Stimulated activated CD4-positive, alpha-beta T cell treated with anti-CD3 and anti-CD28 coated beads, Interleukin-1b, Interleukin-23, amount 100 ng/mL, for 48 hours (primary cell): ENCODE measurements around the gene LRRC19.

Experiments used
- DNase-seq: peaks from one replicate; pipeline ENCODE4 v3.0.0-alpha.2; 2020

The LRRC19 gene

GRCh38 chr9:26955921-26956859, 49.3 kb downstream of the LRRC19 start, which contains the start of gene IFT74:
IFT74 (plus strand) TSS chr9:26956412; CDS start chr9:26961968, 5,556 bp downstream.
- DNase-seq: peak; percentile 95

DNA sequence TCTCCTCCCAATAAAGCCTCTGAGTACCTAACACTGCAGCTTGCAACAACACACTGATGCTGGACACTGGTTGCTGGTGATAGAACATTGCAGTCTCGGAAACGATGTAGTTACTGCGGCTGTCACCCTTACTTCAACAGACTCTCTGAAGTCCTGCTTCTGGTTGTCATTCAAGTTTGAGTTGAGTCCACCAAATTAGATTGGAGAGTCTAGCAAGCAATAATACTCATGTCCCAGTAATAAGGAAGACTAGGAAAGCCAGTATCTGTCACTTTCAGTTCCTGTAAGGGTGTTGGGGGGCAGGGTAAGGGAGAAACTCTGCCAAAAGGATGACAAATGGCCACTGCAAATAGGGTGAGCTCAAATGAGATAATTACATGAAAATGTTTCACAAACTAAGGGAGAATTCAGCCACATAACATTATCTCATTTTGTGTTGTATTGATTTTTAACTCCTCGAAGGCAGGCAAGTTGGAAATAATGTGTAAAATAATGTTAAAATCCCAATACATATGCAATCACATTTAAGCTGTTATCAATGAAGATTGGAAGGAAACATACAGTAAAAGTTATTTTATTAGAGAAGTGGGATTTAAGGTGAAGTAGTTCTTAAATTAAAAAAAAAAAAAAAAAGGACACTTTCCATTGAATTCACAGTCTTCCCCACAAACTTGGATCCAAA, 50.1 kb downstream of the LRRC19 start:
- no peak for DNase-seq

- DNase-seq: peak; percentile 4
Measured at GRCh38 chr9:26954050-26954508, 51.4 kb downstream of the LRRC19 start.

- no peak for DNase-seq
Measured at GRCh38 chr9:26951794-26952193, 53.7 kb downstream of the LRRC19 start.

DNA sequence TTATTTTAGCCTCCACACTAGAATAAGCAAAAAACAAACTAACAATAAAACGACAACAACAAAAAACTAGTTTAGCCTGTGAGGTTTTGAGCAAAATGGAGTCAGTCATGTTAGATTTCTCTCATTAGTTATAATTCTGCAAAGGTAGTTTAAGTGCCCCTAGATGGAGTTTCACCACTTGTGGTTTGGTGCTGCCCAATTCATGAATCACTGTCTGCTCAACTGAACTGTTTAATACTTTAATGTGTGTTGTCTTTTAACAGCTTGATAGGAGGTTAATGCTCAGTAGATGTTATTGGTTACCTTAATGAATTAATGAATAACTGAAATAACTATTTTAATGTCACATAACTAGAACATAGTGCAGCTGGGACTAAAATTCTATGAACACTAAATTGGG, 55.0 kb downstream of the LRRC19 start:
- no peak for DNase-seq

DNA sequence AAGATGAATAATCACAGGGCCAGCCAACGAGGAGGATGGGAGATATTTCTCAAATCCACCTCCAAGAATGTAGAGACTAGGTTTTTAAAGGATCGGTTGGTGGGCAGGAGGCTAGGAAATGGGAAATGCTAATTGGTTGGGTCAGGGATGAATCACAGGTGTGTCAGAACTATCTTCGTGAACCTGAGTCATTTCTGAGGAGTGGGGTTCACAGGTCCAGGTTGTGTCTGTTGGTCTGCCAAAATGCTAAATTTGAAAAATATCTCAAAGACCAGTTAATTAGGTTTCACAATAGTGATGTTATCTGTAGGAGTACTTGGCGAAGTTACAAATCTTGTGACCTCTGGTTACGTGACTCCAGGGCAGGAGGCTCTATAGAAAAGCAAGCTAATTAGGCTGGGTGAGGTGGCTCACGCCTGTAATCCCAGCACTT, 55.8 kb downstream of the LRRC19 start:
- no peak for DNase-seq

DNA sequence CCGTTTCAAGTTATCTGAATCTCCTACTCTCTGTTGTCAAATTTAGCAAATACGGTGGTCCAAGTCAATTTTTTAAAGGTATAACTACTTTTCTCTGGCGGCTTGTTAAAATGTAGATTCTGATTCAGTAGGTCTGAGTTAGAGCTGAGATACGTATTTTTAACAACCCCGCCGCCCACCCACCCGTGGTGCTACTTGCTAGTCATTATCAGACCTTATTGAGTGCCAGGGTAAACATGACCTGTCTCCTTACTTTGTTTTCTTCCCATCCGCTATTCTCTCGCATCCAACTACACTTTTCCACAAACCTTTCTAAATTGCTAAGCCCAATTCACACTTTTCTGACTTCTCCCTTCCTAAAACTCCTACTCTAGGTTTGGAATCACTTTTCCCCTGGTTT, 57.7 kb downstream of the LRRC19 start:
- DNase-seq: peak; percentile 54

DNA sequence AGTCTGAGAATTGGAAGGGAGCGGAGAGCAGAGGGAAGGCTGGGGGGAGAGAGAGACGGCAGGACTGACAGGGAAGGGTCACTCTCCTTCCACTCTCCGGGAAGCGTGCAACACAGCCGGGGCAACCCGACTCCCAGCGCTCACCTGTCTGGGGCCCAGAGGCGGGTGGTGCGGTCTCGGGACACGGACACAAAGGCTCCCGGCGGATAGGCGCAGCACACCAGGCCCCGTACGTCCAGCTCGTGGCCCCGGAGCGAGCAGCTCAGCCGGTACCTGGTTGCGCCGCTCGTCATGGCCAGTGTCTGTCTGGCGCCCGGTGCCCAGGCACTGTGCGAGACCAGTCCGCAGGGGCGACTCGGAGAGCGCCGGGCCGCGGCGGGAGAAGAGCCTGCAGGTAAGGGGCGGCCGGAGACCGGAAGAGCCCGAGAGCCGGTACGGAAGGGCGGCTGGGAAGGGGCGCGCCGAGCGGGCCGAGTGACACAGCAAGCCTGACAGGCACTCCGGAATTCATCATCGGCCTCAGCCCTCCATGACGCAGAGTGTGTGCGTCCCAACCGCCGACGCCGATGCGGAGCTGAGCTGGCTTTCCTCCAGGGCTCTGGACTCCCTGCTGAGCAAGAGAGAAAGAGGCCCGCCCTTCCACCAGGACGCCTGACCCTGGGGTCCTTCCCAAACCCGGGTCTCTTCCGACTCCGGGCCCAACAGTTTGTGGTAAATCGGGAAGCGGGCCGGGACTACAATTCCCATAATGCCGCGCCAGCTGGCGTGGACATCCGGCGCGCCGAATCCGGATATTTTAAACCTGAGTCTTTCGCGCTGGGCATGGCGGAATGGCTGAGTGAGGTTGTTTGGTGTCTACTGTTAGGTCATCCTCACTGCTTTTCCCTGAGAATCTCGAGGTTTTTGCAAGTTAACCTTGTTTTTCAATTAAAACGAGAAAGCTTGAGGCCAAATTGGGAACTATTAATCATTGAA, 58.4 kb downstream of the LRRC19 start, which contains the start of gene PLAA:
Gene PLAA, minus strand, starts transcription at position 490 of the 975 bp plus-strand sequence. Its CDS starts 197 bp downstream, at position 293.
- DNase-seq: peak; percentile 85

- DNase-seq: no peak
Measured at GRCh38 chr9:26945591-26945990, 59.9 kb downstream of the LRRC19 start.
